HG03460 (cell line): ENCODE results near the gene MEGF11.
A peak's percentile ranks its signal among the peaks of the same experiment; 100 is the strongest.

ENCODE experiments used
- ATAC-seq: cut with Tn5 transposase; IDR thresholded peaks from one replicate; pipeline ENCODE4 v1.9.1; 2021; ENCODE audit not compliant: unreplicated experiment

Gene MEGF11

DNA sequence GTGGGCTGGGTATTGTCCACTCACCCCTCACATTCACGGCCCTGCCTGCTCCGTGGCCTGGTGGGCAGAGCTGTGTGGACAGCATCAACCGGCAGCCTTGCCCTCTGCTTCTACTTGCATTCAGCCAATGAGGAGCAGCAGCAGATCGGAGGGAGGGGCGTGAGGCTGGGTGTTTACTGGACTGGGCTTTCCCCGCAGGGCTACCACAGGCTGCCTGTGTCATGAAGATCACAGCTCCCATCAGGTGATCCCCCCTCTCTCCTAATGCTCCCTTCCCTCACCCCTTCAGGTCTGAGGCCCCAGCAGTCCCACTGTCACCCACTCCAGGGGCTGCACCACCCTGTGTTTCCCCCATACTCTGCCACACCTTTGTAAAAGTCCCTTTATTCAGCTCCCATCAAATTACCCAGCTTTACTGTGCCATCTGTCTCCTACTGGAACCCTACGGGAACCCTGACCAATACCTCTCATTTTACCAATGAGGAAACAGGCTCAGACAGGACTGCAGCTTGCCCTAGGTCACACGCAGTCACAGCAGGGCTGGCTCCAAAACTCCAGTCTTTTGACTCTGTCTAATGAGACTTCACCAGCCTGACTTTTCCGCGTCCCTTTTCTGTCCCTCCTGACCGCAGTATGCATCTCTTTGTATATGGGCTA lies 81.1 kb downstream of the MEGF11 start:
- ATAC-seq, result no peak

DNA sequence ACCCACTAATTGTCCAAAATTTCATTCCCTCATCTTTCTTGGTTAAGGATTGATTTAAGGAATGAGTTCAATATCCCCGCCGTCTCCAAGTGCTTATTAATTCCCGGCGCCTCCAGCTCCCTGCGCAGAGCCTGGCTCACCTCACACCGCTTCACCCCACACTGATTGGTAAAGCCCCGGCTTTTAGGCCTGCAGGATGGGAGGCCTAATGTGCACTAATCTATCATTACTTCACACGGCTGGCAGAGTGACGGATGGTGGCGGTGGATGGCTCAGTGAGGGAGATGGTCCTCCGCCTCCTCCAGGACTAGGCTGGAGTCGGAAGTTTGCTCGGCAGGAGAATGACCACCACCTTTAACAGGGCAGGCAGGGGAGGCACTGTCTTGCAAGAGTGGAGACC lies 81.7 kb downstream of the MEGF11 start:
- no peak for ATAC-seq

DNA sequence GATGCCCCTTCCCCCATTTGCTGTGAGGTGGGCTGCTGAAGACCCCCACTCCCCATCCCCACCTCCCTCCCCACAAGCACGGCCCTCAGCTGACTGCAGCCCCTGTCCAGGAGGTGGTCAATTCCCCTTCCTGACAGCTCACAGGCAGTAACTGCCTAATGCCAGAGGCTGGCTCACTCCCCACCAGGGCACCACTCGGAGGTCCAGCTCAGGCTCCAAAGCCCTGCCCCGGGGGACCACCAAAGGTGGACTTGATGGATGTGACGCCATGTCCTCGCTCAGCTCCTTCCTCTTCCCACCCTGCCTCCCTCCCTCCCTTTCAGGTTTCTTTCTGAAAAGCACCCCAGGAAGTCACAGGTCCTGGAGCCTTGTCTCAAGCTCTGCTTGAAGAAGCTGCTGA lies 82.8 kb downstream of the MEGF11 start:
- no peak for ATAC-seq

DNA sequence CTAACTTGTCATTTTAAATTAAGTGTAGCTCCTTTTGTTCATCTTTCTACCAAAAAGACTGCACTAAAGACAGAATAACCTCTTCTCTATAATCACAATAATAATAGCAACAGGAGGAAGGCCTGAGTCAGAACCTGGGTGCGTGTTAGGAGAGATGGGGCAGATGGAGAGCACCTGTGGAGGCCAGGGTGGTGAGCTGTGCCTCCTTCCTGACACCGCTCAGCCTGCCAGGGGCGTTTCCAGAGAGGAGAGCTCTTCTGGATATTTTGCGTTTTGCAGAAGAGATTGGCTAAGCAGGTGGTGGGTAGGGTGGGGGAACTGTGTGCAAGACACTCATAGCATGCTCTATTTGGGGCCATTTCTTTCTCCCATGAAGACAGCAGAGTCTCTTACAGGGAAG lies 83.5 kb downstream of the MEGF11 start:
- no peak for ATAC-seq

DNA sequence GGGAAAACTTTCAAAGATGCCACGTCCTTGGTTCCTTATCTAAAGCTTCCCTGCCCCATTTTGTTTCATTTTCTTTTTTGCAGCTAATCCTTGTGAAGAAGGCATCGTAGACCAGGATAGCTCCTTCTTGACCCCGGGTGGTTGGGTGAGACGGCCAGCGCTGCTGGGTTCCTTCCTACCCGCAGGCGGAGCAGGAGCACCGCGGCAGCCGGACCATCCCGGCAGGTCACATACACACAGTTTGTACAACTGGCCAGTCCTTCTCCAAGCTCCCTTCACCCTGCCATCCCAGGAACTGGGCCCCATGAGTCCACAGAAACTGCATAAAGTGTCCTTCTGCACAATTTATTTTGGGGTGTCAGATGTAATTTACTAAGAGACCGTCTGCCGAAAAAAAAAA lies 83.9 kb downstream of the MEGF11 start:
- ATAC-seq, result no peak

DNA sequence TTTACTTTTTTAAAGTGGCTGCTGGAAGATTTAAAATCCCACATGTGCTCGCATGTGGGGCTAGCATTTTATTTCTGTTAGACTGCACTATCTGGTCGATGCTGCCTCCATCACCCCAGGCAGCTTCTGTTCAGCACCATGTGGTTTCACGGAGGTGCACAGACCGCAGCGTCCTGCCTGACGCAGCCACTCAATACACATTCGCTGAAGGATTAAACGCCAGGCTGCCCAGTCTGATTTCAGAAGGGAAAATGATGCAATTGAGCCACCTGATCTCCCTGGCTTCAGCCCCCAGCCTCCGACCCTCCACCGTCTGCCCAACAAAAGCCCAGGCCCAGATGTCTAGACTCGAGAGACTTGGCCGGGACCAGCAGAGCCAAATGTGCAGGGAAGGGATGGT lies 84.5 kb downstream of the MEGF11 start:
- no peak for ATAC-seq

DNA sequence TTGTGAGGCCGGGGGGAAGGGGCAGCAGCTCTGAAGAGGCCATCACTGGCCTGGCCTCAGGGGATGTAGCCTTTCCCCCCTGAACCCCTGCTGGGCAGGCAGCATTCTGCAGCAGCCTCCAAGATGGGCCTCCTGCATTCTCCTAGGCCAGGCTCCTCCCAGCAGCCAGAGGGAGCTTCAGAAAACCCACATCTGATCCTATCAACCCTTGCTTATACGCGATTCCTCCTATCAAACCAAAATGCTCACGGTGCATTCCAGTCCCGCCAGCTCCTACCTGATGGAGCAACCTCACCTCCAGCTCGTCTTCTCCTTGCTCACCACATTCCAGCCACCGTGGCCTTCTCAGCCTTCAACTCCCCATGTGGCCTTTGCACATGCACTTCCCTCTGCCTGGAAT lies 85.7 kb downstream of the MEGF11 start:
- ATAC-seq, result no peak

DNA sequence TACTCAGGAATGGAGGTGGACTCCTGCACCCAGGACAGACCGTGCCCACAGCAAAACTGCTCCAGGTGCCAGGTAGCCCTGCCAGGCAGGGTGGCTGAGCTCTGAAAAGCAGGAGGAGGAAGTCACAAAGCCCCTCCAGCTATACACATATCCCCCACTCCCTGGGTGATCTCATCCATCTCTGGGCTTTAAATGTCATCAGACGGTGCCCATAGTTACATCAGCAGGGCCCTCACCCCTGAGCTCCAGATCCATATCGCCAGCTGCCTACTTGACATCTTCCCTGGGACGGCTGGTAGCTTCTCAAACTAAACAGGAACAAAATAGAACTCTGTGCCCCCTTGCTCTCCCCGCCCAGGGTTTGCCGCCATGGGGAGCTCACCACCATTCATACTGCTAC lies 87.7 kb downstream of the MEGF11 start:
- no peak for ATAC-seq

DNA sequence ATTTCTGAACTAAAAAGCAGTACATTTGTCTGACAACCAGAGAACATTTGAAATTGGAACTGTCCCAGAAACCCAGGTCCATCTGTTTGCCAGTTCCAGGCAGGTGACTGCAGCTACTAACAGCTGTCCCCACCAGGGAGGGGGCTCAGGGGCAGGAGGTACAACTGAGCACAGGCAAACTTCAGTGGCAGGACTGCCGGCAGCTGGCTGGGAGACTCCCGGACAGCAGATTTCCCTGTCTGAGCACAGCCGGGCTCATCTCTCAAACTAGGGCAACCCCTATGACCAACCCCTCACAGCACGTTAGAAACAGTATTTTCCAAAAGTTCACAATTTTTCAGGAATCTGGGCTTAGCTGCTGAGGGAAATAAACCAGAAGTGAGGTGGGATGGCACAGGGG lies 88.8 kb downstream of the MEGF11 start:
- ATAC-seq, result no peak

DNA sequence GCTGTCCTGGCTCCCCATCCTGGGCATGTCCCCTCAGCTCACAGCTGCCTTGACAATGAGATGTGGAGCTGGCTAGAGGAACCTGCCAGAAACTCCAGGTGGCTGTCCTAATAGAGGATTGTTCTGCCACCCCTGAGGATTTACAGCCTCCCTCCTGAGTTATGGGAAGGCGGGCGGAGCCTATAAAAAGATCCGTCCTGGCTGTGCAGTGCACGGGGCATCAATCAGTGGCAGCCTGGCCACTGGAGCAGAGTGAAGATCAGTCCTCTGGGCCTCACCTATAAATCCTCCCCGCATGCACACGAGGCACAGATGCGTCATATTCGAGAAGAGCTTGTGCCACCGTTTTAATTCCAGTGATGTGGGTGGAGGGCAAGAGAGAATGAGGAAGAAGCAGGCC lies 90.0 kb downstream of the MEGF11 start:
- ATAC-seq, result no peak

DNA sequence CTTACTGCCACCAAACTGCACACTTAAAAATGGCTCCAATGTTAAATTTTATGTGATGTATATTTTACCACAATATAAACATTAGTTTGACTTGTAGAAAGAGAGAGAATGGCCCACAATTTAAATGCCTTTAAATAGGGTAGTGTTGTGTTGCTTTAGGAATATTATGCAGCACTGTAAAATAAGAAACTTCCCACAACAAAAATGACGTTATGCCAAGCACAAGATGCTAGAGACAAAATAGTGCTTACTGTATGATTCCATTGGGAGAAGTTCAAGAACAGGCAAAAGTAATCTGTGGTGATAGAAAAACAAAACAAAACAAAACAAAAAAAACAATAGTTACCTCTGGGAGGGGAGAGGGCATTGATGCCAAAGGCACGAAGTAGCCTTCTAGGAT lies 91.3 kb downstream of the MEGF11 start:
- ATAC-seq, result no peak

DNA sequence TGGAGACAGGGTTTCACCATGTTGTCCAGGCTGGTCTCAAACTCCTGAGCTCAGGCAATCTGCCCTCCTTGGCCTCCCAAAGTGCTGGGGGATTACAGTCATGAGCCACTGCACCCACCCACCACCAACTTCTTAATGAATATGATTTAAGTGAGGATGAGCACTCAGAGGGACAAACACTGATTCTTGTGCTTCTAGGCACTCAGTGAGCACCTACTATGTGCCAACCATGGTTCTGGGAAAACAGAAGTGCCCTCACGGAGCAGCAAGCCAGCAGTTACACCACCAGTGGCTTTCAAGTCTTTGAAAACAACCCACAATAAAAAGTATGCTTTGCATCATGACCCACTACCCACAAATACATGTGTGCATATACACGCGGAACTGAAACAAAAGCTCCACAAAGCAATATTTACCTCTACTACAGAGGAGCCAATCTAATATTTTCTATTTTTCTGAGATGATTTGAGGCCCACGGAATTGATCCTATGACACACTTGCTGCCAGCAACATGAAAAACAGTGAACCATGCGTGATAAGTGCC lies 91.9 kb downstream of the MEGF11 start:
- ATAC-seq, result no peak

DNA sequence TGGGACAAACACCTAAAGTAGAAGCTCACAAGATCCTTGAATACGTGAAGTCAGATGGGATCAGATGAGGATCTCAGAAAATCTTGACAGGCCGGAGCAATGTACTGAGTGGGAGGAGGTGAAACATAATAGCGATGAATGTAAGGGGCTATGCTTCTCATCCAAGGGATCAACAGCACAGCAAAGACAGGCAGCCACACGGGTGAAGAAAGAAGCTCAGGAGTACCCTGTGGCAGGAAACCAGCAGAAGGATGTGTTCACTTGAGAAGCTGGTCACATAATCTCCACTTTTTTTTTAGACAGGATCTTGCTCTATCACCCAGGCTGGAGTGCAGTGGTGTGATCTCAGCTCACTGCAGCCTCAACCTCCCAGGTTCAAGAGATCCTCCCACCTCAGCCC lies 92.4 kb downstream of the MEGF11 start:
- no peak for ATAC-seq

DNA sequence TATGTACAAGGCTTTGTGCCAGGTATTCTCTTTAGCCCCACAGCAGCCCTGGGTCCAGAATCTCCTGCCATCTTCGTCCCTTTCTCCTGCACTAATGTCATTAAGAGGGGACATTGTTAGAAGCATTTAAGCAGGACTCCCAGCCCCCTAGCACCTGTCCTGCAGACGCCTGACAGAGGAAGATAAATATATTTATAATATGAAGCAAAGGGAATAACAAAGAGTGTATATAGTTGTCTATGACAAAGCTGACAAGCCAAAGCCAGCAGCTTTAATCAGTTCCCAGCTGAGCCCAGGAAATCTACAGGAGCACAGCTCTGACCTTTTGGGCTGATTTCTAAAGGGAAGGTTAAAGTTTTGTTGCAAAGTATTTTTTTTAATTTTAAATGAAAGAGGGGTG lies 96.0 kb downstream of the MEGF11 start:
- no peak for ATAC-seq

DNA sequence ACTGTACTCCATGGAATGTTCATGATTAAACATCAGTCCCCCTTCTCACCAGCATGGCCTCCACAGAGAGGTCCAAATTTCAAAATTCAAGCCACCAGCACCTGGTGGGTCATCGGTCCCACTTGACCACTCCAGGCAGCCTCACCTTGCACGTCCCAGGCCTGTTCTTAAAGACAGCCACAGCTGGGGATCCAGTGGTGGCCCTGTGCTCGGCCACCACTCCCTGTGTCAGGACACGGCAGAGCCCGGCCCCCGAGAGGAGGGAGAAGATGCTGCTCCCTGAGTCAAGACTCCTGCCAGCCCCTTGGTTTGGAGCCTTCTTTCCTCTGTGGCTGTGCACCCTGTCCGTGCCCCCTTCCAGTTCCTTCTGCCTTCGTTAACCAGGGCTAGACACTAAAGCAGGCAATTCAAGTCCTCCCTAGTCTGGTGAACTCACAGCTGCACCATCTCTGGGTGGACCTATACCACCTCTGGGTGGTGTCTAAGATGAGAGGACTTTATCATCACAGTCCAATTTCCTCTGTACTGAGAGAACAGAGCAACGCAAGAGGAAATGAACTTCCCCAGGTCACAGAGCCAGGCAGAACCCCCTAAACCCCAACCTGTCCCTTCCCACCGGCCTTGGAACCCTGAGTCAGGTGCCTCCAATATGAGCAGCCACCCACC lies 97.1 kb downstream of the MEGF11 start:
- ATAC-seq, result no peak

DNA sequence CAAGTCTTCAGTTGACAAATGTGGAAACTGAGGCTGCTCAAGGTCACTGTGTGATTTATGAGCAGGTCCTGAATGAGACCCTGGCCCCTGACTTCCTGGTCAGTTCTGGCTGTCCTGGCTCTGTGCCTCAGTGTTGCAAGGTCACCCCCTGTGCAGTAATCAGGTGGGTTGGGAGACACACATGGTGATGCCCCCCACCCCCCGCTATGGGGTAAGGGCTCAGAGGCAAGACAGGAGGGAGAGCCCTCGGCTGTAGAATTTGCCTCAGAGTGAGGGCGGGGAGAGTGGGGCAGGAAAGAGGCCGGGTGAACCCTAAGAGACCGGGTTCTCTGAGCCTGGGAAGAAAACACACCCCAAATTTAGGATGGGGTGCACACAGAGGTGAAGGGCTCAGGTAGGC lies 98.5 kb downstream of the MEGF11 start:
- ATAC-seq, result no peak

DNA sequence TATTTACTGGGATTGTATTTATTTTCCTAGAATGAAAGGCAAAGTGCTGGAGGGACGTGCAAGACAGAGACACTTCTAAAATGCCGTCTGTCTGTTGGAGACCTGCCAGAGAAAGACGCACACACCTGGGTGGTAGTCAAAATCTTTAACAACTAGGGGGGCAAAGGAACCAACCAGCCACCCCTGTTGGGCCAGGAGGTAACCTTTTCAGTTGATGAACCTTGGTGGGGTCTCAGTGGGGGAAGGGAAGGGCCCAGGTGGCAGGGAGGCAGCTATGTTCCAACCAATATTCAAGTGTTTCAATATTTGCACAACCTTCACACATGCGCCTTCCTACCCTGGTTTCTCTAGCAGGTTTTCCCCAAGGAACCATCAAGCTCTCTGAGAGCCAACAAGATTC lies 99.0 kb downstream of the MEGF11 start:
- no peak for ATAC-seq

DNA sequence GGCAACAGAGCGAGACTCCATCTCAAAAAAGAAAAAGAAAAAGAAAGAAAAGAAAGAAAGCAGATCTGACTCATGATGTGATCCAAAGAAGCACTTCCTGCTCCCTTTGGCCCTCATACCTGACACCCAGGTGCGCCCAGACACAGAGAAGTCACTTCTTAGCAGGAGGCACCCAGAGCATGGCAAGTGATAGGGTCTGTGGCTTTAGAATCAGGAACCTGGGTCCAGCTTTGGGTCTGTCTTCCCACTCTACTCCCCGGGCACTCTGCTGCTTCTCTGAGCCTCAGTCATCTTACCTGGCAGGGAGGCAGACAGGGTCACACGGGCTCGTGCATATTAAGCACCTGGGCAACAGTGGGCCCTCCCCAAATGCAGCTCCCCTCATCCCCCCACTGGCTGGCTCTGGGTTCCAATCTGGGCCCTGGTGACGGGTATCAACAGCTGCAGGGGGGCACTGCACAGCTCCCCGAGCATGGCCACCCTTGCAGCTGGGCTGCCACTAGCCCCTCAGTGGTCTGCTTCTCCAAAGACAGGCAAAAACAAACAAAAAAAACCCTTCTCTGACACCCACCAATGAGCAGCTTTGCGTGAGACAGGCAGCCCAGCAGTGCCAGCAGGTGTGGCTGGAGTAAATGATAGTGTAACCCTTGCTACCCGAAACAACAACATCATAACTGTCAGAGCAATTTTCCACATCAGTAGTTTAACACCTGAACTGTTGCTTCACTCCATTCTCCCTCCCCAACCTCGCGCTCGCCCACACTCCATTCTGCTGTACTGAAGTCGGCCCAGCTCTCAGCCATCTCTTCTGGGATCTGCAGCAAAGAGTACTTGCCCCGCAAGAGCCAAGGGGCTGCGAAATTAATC lies 99.8 kb downstream of the MEGF11 start:
- peak; percentile 71 for ATAC-seq

DNA sequence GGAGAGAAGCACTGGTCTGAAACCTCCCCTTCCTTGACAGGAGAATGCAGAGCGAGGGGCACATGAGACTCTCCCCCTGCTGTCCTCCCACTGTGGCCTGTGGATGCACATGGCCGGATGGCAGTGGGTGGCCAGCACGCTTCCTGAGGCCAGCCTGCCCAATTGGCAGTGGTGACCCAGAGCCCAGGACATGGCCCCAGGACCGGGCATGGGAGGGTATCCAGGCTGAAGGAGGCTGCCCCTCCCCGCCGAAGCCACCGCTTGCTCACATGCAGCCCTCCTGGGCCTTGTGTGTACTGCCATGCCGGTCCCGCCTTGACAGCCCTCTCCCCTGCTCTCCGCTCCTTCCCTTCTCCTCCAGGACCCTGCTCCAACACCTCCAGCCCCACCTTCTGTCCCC lies 100.9 kb downstream of the MEGF11 start:
- ATAC-seq, result no peak

DNA sequence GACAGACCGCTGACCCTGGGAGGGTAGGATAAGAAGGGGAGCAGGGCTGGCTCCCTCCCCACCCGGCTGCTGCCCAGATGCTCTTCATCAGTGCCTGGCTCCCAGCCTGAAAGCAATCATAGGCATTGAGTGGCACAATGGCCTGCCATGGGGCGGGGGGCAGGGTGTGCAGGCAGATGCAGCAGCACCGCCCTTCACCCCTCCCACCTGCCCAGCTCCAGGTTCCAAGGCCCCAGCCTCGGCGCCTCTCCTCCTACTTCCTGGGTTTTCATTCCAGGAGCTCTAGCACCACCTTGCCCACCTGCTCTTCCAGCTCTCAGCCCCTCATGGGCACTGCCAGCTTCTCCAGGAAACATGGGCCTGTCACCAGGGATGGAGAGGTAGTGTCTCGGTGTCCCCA lies 101.7 kb downstream of the MEGF11 start:
- ATAC-seq, result no peak

DNA sequence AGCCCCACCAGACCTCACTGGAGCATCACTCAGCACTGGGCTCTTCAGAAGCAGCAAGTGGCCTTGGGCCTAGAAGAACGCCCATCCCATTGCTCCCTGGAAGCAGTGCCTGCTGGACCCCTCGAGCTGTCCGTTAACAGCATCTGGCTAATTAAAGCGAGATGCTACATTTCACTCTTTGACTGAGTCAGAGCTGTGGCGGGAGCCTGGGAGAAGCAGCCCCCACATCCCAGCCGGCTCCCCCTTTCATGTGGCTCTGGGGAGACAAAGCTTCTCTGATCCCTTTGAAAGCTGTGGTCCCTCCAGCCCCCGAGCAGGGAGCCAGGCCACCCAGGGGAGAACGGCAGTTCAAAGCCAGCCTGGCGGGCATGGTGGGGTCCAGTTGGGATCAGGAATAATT lies 103.7 kb downstream of the MEGF11 start:
- ATAC-seq, result no peak

DNA sequence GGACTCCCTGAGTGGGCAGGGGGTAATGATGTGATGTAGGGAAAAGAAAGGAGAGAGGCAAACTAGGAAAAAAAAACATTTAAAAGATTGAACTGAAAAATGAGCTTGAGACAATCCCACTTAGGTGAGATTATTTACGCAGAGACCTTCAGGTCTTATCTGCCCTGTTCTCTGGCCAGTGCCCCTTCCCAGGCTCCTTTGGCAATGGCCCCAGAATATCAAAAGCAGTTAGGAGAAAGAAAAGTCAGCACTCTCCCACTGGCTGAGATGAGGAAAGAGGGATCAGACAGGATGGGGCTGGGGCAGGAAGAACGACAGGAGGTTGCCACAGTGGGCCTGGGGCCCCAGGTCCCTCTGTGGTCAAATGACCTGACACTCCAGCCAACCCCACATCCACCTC lies 105.4 kb downstream of the MEGF11 start:
- ATAC-seq, result no peak
